Measurements from ENCODE around the gene PDZD2.

Gene PDZD2

DNA sequence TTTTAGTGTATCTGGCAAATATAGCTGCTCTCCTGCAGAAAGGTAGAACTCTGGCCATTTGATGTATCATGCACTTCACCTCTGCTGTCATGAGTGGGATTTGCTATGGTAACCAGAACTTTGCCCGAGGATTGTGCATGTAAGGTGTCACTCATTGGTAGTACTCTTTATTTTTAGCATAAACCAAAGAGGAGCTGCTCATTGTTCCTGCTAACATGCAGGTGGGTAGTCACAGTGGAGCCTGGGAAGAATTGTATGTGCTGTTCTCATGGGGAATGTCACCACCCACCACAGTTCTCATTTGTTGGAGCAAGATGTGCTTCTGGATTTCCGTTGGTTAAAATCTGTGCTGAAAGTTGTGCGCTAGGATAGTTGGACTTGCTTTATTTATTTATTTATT, 12.3 kb downstream of the PDZD2 start:
- Histone ChIP-seq H3K79me2 (ENCODE audit: control insufficient read depth, low read length) (no peaks in the 10 kb centered on the region), H4K20me1 (ENCODE audit: control insufficient read depth, insufficient read depth, low read depth, low read length) (no peaks in the 10 kb centered on the region), H3K27ac (ENCODE audit: low read depth, low read length) (no peak overlapping the region), H3F3A (ENCODE audit: control insufficient read depth, insufficient read depth) (no peaks in the 10 kb centered on the region), H3K9me2 (replicated peaks; ENCODE audit: control insufficient read depth, low read length) (no peaks in the 10 kb centered on the region), H3K4me1 (ENCODE audit: control insufficient read depth, low read length) (no peaks in the 10 kb centered on the region), H3K9me3 (ENCODE audit: control insufficient read depth, insufficient read depth, low read length) (no peaks in the 10 kb centered on the region), H3K4me2 (ENCODE audit: low read length) (no peak overlapping the region), H3K36me3 (ENCODE audit: control insufficient read depth, low read length) (no peaks in the 10 kb centered on the region), H3K4me3 (ENCODE audit: low read length) (no peak overlapping the region), H3K27me3 (ENCODE audit: control insufficient read depth, low read length) (no peaks in the 10 kb centered on the region)
- no peak for TF ChIP-seq EZH2phosphoT487 (IDR thresholded peaks at IDR 0.05; ENCODE audit: borderline replicate concordance, low read length)
- TF ChIP-seq, protein P1, sequence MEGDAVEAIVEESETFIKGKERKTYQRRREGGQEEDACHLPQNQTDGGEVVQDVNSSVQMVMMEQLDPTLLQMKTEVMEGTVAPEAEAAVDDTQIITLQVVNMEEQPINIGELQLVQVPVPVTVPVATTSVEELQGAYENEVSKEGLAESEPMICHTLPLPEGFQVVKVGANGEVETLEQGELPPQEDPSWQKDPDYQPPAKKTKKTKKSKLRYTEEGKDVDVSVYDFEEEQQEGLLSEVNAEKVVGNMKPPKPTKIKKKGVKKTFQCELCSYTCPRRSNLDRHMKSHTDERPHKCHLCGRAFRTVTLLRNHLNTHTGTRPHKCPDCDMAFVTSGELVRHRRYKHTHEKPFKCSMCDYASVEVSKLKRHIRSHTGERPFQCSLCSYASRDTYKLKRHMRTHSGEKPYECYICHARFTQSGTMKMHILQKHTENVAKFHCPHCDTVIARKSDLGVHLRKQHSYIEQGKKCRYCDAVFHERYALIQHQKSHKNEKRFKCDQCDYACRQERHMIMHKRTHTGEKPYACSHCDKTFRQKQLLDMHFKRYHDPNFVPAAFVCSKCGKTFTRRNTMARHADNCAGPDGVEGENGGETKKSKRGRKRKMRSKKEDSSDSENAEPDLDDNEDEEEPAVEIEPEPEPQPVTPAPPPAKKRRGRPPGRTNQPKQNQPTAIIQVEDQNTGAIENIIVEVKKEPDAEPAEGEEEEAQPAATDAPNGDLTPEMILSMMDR (IDR thresholded peaks at IDR 0.05; ENCODE audit: low read depth, low read length, poor library complexity, severe bottlenecking) = no peak

DNA sequence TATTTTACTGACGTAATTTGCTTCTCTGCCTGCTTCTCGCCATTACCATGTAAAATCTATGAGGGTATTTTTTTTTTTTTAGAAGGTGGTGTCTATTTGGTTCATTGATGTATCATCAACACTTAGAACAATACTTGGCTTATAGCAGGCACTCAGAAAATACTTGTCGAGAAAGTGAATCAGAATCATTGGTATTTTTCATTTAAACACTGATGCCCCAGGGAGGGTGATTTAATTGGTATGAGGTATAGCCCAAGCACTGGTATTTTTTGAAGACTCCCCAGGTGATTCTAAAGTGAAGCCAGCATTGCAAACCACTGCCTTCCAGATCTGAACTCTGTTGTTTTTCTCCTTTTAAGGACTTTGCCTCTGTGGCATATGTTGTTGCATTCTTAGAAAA, 16.6 kb downstream of the PDZD2 start:
- no peak for TF ChIP-seq EZH2phosphoT487 (IDR thresholded peaks at IDR 0.05; ENCODE audit: borderline replicate concordance, low read length)
- TF ChIP-seq, protein P1 (IDR thresholded peaks at IDR 0.05; ENCODE audit: low read depth, low read length, poor library complexity, severe bottlenecking) = no peak

DNA sequence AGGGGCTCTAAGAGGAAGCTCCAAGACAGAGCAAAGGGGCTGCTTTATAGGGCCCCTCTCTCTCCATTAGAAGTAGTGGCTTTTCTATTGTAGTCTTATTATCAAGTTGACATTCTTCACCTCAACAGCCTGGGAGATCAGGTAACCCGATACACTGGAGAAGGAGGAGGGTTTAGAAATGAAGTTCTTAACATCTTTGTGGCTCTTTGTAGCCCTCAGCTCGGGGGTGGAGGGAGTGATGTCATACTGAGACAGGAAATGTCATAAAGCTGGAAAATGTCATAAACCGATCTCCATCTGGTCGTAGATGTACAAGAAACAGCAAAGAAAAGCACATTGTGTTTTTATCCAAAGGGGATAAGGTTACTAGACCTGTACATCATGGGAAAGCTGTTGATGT, 17.9 kb downstream of the PDZD2 start:
- H3K36me3 ChIP-seq (ENCODE audit: control insufficient read depth, low read length) = no peaks in the 10 kb centered on the region
- TF ChIP-seq EZH2phosphoT487 (IDR thresholded peaks at IDR 0.05; ENCODE audit: borderline replicate concordance, low read length) = no peak
- TF ChIP-seq, protein P1 (IDR thresholded peaks at IDR 0.05; ENCODE audit: low read depth, low read length, poor library complexity, severe bottlenecking) = no peak
- H3K9me2 ChIP-seq (replicated peaks; ENCODE audit: control insufficient read depth, low read length) = no peaks in the 10 kb centered on the region
- H3K27ac ChIP-seq (ENCODE audit: low read depth, low read length) = no peak overlapping the region
- no peaks in the 10 kb centered on the region for H3K9me3 ChIP-seq (ENCODE audit: control insufficient read depth, insufficient read depth, low read length)
- no peaks in the 10 kb centered on the region for H3K79me2 ChIP-seq (ENCODE audit: control insufficient read depth, low read length)
- H3K4me2 ChIP-seq (ENCODE audit: low read length) = no peak overlapping the region
- no peak overlapping the region for H3K4me3 ChIP-seq (ENCODE audit: low read length)
- no peaks in the 10 kb centered on the region for H3K27me3 ChIP-seq (ENCODE audit: control insufficient read depth, low read length)
- H3K4me1 ChIP-seq (ENCODE audit: control insufficient read depth, low read length) = no peaks in the 10 kb centered on the region
- H3F3A ChIP-seq (ENCODE audit: control insufficient read depth, insufficient read depth) = no peaks in the 10 kb centered on the region
- H4K20me1 ChIP-seq (ENCODE audit: control insufficient read depth, insufficient read depth, low read depth, low read length) = no peaks in the 10 kb centered on the region

More for the DNA sequence above, 16.6 kb downstream of the PDZD2 start:
- H3K27me3 ChIP-seq (ENCODE audit: control insufficient read depth, low read length) = no peaks in the 10 kb centered on the region
- no peaks in the 10 kb centered on the region for H3K9me3 ChIP-seq (ENCODE audit: control insufficient read depth, insufficient read depth, low read length)
- H3K27ac ChIP-seq (ENCODE audit: low read depth, low read length) = no peak overlapping the region
- H4K20me1 ChIP-seq (ENCODE audit: control insufficient read depth, insufficient read depth, low read depth, low read length) = no peaks in the 10 kb centered on the region
- no peaks in the 10 kb centered on the region for H3K9me2 ChIP-seq (replicated peaks; ENCODE audit: control insufficient read depth, low read length)
- H3K79me2 ChIP-seq (ENCODE audit: control insufficient read depth, low read length) = no peaks in the 10 kb centered on the region
- no peak overlapping the region for H3K4me2 ChIP-seq (ENCODE audit: low read length)
- no peaks in the 10 kb centered on the region for H3K36me3 ChIP-seq (ENCODE audit: control insufficient read depth, low read length)
- H3F3A ChIP-seq (ENCODE audit: control insufficient read depth, insufficient read depth) = no peaks in the 10 kb centered on the region
- no peaks in the 10 kb centered on the region for H3K4me1 ChIP-seq (ENCODE audit: control insufficient read depth, low read length)
- no peak overlapping the region for H3K4me3 ChIP-seq (ENCODE audit: low read length)

Measured in DOHH2 (cell line).